ENCODE measurements around the gene LARGE1. TPM values are rescaled to one million over a fixed set of nuclear protein-coding genes. Genes with fewer than 3 reads are reported as not detected.

LARGE1 gene
- total RNA-seq, 2 experiments from 2014 or later, result 0.69 to 1.1 TPM

GRCh38 chr22:33415401-33415800, 504.9 kb downstream of the LARGE1 start:
- DNase-seq, result no peak
- Mint-ChIP-seq H3K9me3 (no peaks in the 10 kb centered on the region), H3K4me3 (no peak overlapping the region), H3K4me1 (ENCODE audit: low read depth) (no peaks in the 10 kb centered on the region), H3K36me3 (ENCODE audit: low read depth) (no peaks in the 10 kb centered on the region), H3K27me3 (ENCODE audit: low read depth) (no peaks in the 10 kb centered on the region), H3K27ac (no peak overlapping the region)
- intact Hi-C loops (cut with micrococcal nuclease), result no loop called here
- CTCF ChIA-PET, result interaction anchor here (0.7 kb wide), 1 partner anchor 17 kb away, joined by 3 read pairs; no protein-coding TSS in a partner anchor

- CTCF ChIA-PET, result no interaction called here
- Mint-ChIP-seq H3K9me3 (no peaks in the 10 kb centered on the region), H3K27me3 (ENCODE audit: low read depth) (peaks cover 3% of the 10 kb centered on the region), H3K4me3 (no peak overlapping the region), H3K27ac (no peak overlapping the region), H3K4me1 (ENCODE audit: low read depth) (no peaks in the 10 kb centered on the region), H3K36me3 (ENCODE audit: low read depth) (no peaks in the 10 kb centered on the region)
- DNase-seq, result no peak
- intact Hi-C loops (cut with micrococcal nuclease), result no loop called here
Measured at GRCh38 chr22:33409079-33409478, 511.2 kb downstream of the LARGE1 start.

GRCh38 chr22:33405194-33405593, 515.1 kb downstream of the LARGE1 start:
- DNase-seq, result no peak
- H3K27ac Mint-ChIP-seq, result no peak overlapping the region
- no peaks in the 10 kb centered on the region for H3K36me3 Mint-ChIP-seq (ENCODE audit: low read depth)
- intact Hi-C loops (cut with micrococcal nuclease), result no loop called here
- CTCF ChIA-PET, result no interaction called here
- no peak overlapping the region for H3K4me3 Mint-ChIP-seq
- H3K9me3 Mint-ChIP-seq, result no peaks in the 10 kb centered on the region
- peaks cover 5% of the 10 kb centered on the region for H3K27me3 Mint-ChIP-seq (ENCODE audit: low read depth)
- H3K4me1 Mint-ChIP-seq (ENCODE audit: low read depth), result no peaks in the 10 kb centered on the region

GRCh38 chr22:33404723-33405122, 515.6 kb downstream of the LARGE1 start:
- no peak for DNase-seq
- CTCF ChIA-PET, result no interaction called here
- intact Hi-C loops (cut with micrococcal nuclease), result no loop called here
- Mint-ChIP-seq H3K4me3 (no peak overlapping the region), H3K27me3 (ENCODE audit: low read depth) (peaks cover 5% of the 10 kb centered on the region), H3K36me3 (ENCODE audit: low read depth) (no peaks in the 10 kb centered on the region), H3K27ac (no peak overlapping the region), H3K4me1 (ENCODE audit: low read depth) (no peaks in the 10 kb centered on the region), H3K9me3 (no peaks in the 10 kb centered on the region)

- intact Hi-C loops (cut with micrococcal nuclease), result no loop called here
- Mint-ChIP-seq H3K36me3 (ENCODE audit: low read depth) (no peaks in the 10 kb centered on the region), H3K4me1 (ENCODE audit: low read depth) (no peaks in the 10 kb centered on the region), H3K9me3 (no peaks in the 10 kb centered on the region), H3K4me3 (no peak overlapping the region), H3K27ac (no peak overlapping the region), H3K27me3 (ENCODE audit: low read depth) (peaks cover 5% of the 10 kb centered on the region)
- CTCF ChIA-PET, result no interaction called here
- no peak for DNase-seq
Measured at GRCh38 chr22:33402325-33402724, 518.0 kb downstream of the LARGE1 start.

- no peak overlapping the region for H3K27ac Mint-ChIP-seq
- intact Hi-C loops (cut with micrococcal nuclease), result no loop called here
- CTCF ChIA-PET, result no interaction called here
- no peaks in the 10 kb centered on the region for H3K9me3 Mint-ChIP-seq
- no peaks in the 10 kb centered on the region for H3K4me1 Mint-ChIP-seq (ENCODE audit: low read depth)
- H3K36me3 Mint-ChIP-seq (ENCODE audit: low read depth), result no peaks in the 10 kb centered on the region
- no peak for DNase-seq
- H3K27me3 Mint-ChIP-seq (ENCODE audit: low read depth), result peaks cover 5% of the 10 kb centered on the region
- no peak overlapping the region for H3K4me3 Mint-ChIP-seq
Measured at GRCh38 chr22:33401291-33401690, 519.0 kb downstream of the LARGE1 start.

- CTCF ChIA-PET, result no interaction called here
- no peaks in the 10 kb centered on the region for H3K36me3 Mint-ChIP-seq (ENCODE audit: low read depth)
- H3K4me3 Mint-ChIP-seq, result no peak overlapping the region
- no peak overlapping the region for H3K27ac Mint-ChIP-seq
- H3K4me1 Mint-ChIP-seq (ENCODE audit: low read depth), result no peaks in the 10 kb centered on the region
- intact Hi-C loops (cut with micrococcal nuclease), result no loop called here
- H3K27me3 Mint-ChIP-seq (ENCODE audit: low read depth), result peaks cover 3% of the 10 kb centered on the region
- no peak for DNase-seq
- no peaks in the 10 kb centered on the region for H3K9me3 Mint-ChIP-seq
Measured at GRCh38 chr22:33400891-33401290, 519.4 kb downstream of the LARGE1 start.

GRCh38 chr22:33400061-33400840, 520.0 kb downstream of the LARGE1 start:
- intact Hi-C loops (cut with micrococcal nuclease), result no loop called here
- Mint-ChIP-seq H3K36me3 (ENCODE audit: low read depth) (no peaks in the 10 kb centered on the region), H3K9me3 (no peaks in the 10 kb centered on the region), H3K27me3 (ENCODE audit: low read depth) (peaks cover 3% of the 10 kb centered on the region), H3K4me1 (ENCODE audit: low read depth) (no peaks in the 10 kb centered on the region), H3K4me3 (no peak overlapping the region), H3K27ac (no peak overlapping the region)
- DNase-seq, result no peak
- CTCF ChIA-PET, result no interaction called here

GRCh38 chr22:33397381-33397907, 522.8 kb downstream of the LARGE1 start:
- DNase-seq, result no peak
- no peak overlapping the region for H3K4me3 Mint-ChIP-seq
- CTCF ChIA-PET, result interaction anchor here (0.5 kb wide), 1 partner anchor 18 kb away, joined by 3 read pairs; no protein-coding TSS in a partner anchor
- no peaks in the 10 kb centered on the region for H3K27me3 Mint-ChIP-seq (ENCODE audit: low read depth)
- H3K4me1 Mint-ChIP-seq (ENCODE audit: low read depth), result no peaks in the 10 kb centered on the region
- H3K9me3 Mint-ChIP-seq, result no peaks in the 10 kb centered on the region
- intact Hi-C loops (cut with micrococcal nuclease), result no loop called here
- H3K36me3 Mint-ChIP-seq (ENCODE audit: low read depth), result no peaks in the 10 kb centered on the region
- H3K27ac Mint-ChIP-seq, result no peak overlapping the region

GRCh38 chr22:33393432-33393831, 526.8 kb downstream of the LARGE1 start:
- Mint-ChIP-seq H3K4me1 (ENCODE audit: low read depth) (no peaks in the 10 kb centered on the region), H3K27me3 (ENCODE audit: low read depth) (no peaks in the 10 kb centered on the region), H3K27ac (no peak overlapping the region), H3K9me3 (no peaks in the 10 kb centered on the region), H3K4me3 (no peak overlapping the region), H3K36me3 (ENCODE audit: low read depth) (no peaks in the 10 kb centered on the region)
- intact Hi-C loops (cut with micrococcal nuclease), result no loop called here
- DNase-seq, result no peak
- CTCF ChIA-PET, result no interaction called here

- intact Hi-C loops (cut with micrococcal nuclease), result no loop called here
- Mint-ChIP-seq H3K9me3 (no peaks in the 10 kb centered on the region), H3K27me3 (ENCODE audit: low read depth) (no peaks in the 10 kb centered on the region), H3K4me3 (no peak overlapping the region), H3K27ac (no peak overlapping the region), H3K4me1 (ENCODE audit: low read depth) (no peaks in the 10 kb centered on the region), H3K36me3 (ENCODE audit: low read depth) (no peaks in the 10 kb centered on the region)
- DNase-seq, result no peak
- CTCF ChIA-PET, result no interaction called here
Measured at GRCh38 chr22:33391298-33391697, 529.0 kb downstream of the LARGE1 start.

GRCh38 chr22:33389936-33390335, 530.3 kb downstream of the LARGE1 start:
- Mint-ChIP-seq H3K27ac (no peak overlapping the region), H3K36me3 (ENCODE audit: low read depth) (no peaks in the 10 kb centered on the region), H3K4me3 (no peak overlapping the region), H3K4me1 (ENCODE audit: low read depth) (no peaks in the 10 kb centered on the region), H3K27me3 (ENCODE audit: low read depth) (no peaks in the 10 kb centered on the region), H3K9me3 (no peaks in the 10 kb centered on the region)
- intact Hi-C loops (cut with micrococcal nuclease), result no loop called here
- CTCF ChIA-PET, result no interaction called here
- DNase-seq, result no peak

GRCh38 chr22:33386270-33386669, 534.0 kb downstream of the LARGE1 start:
- Mint-ChIP-seq H3K36me3 (ENCODE audit: low read depth) (no peaks in the 10 kb centered on the region), H3K27me3 (ENCODE audit: low read depth) (peaks cover 2% of the 10 kb centered on the region), H3K9me3 (no peaks in the 10 kb centered on the region), H3K4me3 (no peak overlapping the region), H3K4me1 (ENCODE audit: low read depth) (no peaks in the 10 kb centered on the region), H3K27ac (no peak overlapping the region)
- DNase-seq, result no peak
- CTCF ChIA-PET, result no interaction called here
- intact Hi-C loops (cut with micrococcal nuclease), result no loop called here
